HPDE6-E6E7 (cell line): ENCODE results near the gene POGZ.
A peak's percentile ranks its signal among the peaks of the same experiment; 100 is the strongest.
"Not testable (repeated sequence)": the region's sequence is repeated elsewhere in the genome, so short reads cannot be mapped to it uniquely, and the experiment has no call there.

Source experiments
- DNase-seq: peaks from one replicate; pipeline ENCODE4 v3.0.0; 2011; ENCODE audit warnings: missing footprints; ENCODE audit errors: extremely low spot score

POGZ gene

DNA sequence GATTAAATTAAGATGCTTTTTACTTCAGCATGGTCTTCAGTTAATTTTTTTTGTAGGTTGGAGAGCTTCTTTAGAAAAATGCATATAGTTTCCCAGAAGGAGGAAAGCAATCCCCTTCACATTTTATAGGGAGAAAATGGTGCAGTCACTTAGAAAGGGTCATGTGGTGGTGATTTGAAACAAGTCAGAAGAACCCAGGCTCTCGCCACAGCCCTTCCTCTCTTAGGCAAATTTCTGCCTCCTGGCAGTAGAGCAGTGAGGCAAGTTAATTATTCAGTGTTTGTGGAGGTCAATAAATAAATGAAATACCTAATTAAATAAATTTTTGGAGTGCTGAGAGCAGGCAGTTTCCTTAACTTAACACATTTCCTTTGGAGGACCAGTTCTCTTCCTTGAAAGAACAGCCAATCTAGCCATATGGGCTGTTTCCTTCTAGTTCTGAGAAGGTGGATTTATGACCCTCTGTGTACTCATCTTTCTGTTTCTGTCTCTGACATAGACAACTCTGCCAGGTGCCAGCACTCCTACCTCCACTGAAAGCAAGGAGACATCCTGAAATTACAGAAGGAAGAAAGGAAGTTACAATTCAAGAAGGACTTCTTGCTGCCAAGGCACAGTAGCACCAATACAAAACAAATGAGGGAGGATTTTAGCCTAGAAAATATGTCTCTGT, 19.0 kb upstream of the POGZ start:
- DNase-seq: no peak

DNA sequence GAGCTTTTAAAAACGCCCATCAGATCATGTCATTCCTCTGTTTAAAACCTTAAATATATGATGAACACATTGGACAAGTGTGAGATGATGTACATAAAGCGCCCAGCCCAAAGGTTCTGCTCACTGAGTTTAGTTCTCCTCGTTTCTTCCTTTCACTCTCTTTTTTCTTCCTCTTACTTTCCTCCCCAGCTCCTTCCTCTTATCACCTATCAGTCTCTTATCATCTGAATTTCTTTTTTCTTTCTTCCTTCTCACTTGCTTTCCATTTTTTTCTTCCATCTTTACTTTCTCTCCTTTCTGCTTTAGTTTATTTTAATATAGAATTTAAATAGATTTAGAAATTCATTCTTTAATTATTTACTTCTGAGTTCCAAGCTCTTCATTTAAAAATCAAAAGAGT, 17.8 kb upstream of the POGZ start:
- DNase-seq: no peak

- DNase-seq: no peak
Observed at GRCh38 chr1:151476083-151476482, 16.8 kb upstream of the POGZ start.

- DNase-seq: no peak
Observed at GRCh38 chr1:151475175-151475574, 15.9 kb upstream of the POGZ start.

- DNase-seq: no peak
Observed at GRCh38 chr1:151474745-151475144, 15.5 kb upstream of the POGZ start.

GRCh38 chr1:151472856-151473731, 13.8 kb upstream of the POGZ start:
- peak; percentile 37 for DNase-seq

DNA sequence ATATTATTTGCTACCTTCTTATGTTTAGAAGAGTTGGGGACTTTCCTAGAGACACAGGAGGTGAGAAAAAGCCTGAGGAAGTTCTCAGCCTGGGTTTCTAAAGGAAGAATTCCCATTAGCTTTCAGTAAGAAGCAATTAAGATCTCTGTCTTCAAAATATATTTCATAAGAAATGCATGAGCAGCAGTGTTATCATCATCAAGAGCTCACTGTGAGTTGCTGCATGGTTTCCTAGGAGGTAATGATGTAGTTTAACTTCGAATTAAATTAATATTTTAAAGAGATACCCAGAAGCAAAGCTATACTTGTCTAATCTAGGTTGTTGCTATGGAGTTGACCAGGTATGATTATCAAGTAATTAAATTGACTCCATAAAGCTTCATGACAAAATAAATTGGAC, 5.7 kb upstream of the POGZ start:
- no peak for DNase-seq

DNA sequence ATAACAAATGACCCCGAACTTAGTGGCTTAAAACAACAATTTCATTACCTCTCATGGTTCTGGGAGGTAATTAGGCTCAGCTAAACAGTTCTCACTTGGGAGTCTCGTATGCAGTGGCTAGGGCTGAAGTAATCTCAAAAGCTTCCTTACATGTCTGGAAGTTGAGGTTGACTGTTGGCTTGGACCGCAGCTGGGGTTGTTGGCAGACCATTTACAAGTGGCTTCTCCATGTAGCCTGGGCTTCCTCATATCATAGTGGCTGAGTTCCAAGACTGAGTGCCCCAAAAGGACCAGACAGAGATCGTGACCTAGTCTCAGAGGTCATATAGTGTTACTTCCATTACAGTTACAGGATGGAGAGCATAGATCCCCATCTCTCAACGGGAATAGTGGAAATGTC, 2.4 kb upstream of the POGZ start:
- no peak for DNase-seq

GRCh38 chr1:151458802-151459330, 428 bp downstream of the POGZ start:
- peak; percentile 66 for DNase-seq

DNA sequence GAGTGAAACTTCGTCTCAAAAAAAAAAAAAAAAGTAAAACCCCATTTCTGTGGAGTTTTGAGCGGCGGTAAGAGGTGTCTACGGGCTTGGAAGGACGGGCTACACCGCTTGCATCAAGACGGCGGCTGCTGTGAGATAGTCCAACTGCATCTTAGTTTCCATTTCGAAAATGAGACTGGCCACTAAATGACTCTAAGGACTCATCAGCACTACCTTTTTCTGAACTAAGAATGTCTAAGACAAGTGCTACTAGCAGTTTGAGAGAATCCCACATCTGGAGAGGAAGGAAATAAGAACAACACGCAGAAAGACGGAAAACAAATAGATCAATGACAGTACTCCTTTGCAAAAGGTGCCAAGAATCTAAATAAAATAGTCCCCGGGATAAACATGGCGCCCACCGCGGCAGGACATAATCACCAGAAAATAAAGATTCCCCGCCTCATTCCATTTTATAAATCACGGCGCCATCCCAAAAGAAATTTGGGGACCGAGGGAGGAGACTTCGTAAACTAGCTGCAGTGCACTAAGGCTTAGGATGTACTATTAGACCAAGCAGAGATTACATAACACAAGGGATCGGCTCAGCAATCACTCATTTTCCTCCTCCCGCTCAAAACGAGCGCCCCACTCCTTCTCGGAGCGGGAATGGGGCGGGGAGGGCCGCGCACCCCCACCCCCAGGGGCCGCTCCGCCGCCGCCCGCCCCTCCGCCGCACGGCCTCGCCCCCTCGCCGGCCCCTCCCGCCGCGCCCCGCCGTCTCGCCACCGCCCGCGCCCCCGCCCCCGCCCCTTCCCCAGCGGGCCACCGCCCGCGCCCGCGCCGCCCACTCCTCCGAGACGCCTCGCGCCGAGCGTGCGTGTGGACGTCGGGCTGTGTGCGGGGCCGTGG, 1.1 kb downstream of the POGZ start:
- DNase-seq: peak; percentile 70

DNA sequence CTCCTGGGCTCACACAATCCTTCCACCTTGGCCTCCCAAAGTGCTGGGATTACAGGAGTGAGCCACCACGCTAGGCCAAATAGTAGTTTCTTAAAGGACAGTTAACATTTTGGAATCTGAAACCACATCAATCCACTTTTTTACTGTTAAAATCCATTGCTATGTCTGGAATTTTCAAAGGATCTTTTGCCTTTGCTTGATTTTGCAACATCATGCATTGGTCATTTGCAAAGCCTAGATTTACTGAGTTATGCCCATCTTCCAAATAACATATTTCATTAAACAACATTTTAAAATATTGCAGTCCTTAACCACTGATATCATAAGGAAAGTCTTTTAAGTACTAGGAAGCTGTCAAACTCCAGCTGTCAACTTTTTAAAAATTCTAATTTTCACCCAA, 3.3 kb downstream of the POGZ start:
- no peak for DNase-seq

DNA sequence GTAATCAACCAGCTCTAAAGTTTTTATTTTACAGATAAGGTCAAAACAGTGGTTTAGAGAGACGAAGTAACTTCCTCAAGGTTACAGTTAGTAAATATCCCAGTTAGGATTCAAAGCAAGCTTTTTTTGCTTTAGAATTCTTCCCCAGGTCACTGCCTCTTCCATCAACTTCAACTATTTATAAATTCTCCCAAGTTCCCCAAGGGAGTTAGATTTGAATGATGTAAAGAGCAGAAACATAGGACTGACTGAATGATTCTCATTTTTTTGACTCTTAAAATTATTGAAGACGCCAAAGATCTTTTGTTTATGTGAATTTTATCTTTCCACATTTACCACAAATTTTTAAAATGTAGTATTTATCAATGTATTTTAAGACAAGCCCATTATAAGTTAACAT, 4.1 kb downstream of the POGZ start:
- no peak for DNase-seq

- no peak for DNase-seq
Observed at GRCh38 chr1:151447696-151448095, 11.6 kb downstream of the POGZ start.

DNA sequence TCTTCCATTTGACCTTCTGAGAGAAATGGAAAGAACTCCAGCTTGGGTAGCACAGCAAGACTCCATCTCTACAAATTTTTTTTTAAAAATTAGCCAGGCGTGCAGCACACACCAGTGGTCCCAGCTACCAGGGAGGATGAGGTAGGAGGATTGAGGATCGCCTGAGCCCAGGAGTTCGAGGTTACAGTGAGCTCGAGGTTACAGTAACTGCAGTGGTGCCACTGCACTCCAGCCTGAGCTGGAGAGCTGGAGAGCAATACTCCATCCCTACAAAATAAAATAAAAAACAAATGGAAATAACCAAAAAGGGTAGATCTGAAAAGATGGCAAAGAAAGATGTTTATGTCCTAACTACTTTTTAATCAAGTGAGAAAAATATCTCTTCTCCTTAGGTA, 14.5 kb downstream of the POGZ start:
- DNase-seq: no peak

DNA sequence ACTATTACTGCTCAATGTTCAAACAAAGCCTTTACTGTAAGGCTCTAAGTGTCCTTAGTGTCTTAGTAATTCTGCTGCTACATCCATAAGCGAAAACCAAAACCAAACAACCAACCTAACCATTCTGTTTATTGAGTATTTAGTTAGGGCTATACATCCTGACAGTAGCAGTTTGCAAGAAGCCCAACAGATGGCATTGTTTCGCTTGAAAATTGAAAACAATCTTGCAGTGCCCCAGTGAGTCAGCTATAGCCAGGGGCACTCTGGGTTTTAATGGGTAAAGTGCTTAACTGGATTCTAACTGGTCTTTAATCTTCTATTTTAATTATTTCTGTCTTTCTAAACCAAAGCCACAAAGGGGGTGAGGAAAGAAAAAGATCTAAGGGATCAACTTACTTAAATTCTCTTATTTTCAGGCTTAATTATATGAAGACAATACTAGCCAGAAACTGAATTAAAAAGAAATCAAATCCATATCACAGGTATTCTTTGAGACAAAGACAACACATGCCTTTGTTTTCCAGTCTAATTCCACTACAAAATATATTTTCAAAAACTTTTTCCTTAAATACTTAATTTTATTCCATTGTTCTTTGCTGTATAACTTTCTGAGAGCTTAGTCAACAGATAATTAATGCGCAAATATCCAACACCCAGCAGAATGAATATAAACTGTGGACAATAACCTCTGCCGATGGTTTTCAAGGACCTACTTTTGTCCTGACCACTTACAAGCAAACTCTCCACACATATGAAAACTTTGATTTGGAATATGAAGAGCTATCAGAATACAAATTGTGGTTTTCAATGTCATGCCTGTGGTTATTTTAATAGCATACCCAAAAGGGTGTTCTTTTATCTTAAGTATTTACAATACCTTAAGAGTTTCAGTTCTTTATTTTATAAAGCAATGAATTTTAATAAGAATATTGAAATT, 15.2 kb downstream of the POGZ start:
- DNase-seq: peak; percentile 86

- DNase-seq: not testable (repeated sequence)
Observed at GRCh38 chr1:151437396-151437795, 21.9 kb downstream of the POGZ start.

DNA sequence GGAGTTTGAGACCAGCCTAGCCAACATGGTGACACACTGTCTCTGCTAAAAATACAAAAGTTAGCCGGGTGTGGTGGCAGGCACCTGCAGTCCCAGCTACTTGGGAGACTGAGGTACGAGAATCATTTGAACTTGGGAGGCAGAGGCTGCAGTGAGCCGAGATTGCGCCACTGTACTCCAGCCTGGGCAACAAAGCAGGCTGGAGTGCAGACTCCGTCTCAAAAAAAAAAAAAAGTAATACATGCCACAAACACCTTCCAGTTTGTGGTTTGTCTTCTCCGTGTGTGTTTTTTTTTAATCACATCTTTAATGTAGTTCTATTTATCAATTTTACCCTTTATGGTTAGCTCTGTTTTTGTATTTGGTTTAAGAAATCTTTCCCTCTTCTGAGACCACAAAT, 22.3 kb downstream of the POGZ start:
- no peak for DNase-seq

DNA sequence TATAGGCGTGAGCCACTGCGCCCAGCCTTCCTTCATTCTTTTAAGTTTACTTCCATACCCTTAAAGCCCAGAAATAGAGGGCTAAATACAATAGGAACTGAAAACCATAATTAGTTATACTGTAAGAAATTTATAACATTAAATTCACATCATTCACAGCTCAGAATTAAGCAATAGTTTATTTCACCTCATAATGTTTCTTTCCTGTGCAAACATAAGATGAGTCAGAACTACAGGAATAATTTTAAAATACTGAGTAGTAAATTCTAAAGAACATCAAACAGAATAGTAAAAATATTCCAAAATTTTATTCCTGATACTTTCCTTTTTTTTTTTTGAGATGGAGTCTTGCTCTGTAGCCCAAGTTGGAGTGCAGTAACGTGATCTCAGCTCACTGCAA, 24.1 kb downstream of the POGZ start:
- DNase-seq: no peak

- not testable (repeated sequence) for DNase-seq
Observed at GRCh38 chr1:151433827-151434226, 25.5 kb downstream of the POGZ start.

DNA sequence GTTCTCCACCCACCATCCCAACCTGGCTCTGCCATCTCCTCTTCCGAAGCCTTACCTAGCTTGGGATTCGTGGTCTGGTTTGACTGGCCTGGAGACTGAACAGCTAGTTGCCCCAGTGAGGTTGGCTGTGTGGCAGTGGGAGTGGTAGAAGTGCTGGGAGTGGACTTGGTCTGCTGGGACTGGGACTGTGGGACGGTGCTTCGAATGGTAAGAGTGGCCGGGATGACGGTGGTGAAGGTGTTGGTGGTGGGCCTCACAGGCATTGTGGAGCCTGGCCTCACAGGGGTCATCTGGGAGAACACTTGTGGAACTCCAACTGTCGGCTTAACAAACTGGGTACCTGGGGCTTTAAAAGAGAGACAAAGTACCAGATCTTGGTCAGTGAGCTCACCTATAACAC, 31.2 kb downstream of the POGZ start:
- no peak for DNase-seq

GRCh38 chr1:151425103-151425502, 34.2 kb downstream of the POGZ start:
- DNase-seq: no peak
